Transverse colon (tissue), 4 donors: ENCODE measurements around the gene PIRT.
A peak's percentile ranks its signal among the peaks of the same experiment; 100 is the strongest.

Source experiments
- CTCF ChIP-seq, 5 experiments: fragments of 200-600 bp in 3 of 5; fragments of 450-650 bp in 2 of 5; sonication (generic) in 3 of 5; IDR thresholded peaks; 1 replicate in 2 of 5; 2 replicates in 3 of 5; pipeline ENCODE4 v1.5.1; 2016 to 2017; ENCODE audit warnings: antibody characterized with exemption in 5 of 5, inconsistent platforms in 3 of 5, mild to moderate bottlenecking in 2 of 5, moderate library complexity in 1 of 5
- EP300 ChIP-seq: sonication (generic); formaldehyde crosslinking; IDR thresholded peaks from one replicate; pipeline ENCODE4 v1.6.1; 2017; ENCODE audit warnings: antibody characterized with exemption, low read depth
- POLR2A ChIP-seq: fragments of 450-650 bp; IDR thresholded peaks from one replicate; pipeline ENCODE4 v1.6.1; 2016; ENCODE audit warnings: antibody characterized with exemption, mild to moderate bottlenecking, moderate library complexity
- POLR2AphosphoS5 ChIP-seq, 3 donors: sonication (generic); formaldehyde crosslinking; IDR thresholded peaks; one replicate each; pipeline ENCODE4 v1.6.1; 2016; ENCODE audit warnings: antibody characterized with exemption in 3 of 3

GRCh38 chr17:10802496-10803284 lies 35.2 kb downstream of the PIRT start:
- TF ChIP-seq CTCF (IDR thresholded peaks at IDR 0.05): no peak
- peak; percentile 44 to 69 (median 67) for TF ChIP-seq POLR2AphosphoS5 (IDR thresholded peaks at IDR 0.05)
- peak; percentile 79 for TF ChIP-seq POLR2A
- no peak for TF ChIP-seq EP300
